ENCODE measurements around the gene FGD3. TPM values are rescaled to one million over a fixed set of nuclear protein-coding genes. Genes with fewer than 3 reads are reported as not detected.

FGD3 gene
- total and polyA plus RNA-seq, 3 donors from 2014 or later = 12.8 to 14.3 (median 14.0) TPM

GRCh38 chr9:92942688-92943616 is 4.4 kb upstream of the FGD3 start:
- no peaks in the 10 kb centered on the region for H3K9me3 ChIP-seq
- intact Hi-C loops (cut with DNase I; ENCODE audit: low total_unique reads) = no loop called here
- no peak overlapping the region for H3K27ac ChIP-seq
- no peaks in the 10 kb centered on the region for H3K27me3 ChIP-seq
- H3K4me1 ChIP-seq = peaks cover 3% of the 10 kb centered on the region
- 86 to 90% methylated on average over 10 of the region's 10 CpGs for WGBS, 2 donors
- DNase-seq = no peak
- TF ChIP-seq, protein P1, sequence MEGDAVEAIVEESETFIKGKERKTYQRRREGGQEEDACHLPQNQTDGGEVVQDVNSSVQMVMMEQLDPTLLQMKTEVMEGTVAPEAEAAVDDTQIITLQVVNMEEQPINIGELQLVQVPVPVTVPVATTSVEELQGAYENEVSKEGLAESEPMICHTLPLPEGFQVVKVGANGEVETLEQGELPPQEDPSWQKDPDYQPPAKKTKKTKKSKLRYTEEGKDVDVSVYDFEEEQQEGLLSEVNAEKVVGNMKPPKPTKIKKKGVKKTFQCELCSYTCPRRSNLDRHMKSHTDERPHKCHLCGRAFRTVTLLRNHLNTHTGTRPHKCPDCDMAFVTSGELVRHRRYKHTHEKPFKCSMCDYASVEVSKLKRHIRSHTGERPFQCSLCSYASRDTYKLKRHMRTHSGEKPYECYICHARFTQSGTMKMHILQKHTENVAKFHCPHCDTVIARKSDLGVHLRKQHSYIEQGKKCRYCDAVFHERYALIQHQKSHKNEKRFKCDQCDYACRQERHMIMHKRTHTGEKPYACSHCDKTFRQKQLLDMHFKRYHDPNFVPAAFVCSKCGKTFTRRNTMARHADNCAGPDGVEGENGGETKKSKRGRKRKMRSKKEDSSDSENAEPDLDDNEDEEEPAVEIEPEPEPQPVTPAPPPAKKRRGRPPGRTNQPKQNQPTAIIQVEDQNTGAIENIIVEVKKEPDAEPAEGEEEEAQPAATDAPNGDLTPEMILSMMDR (IDR thresholded peaks at IDR 0.05) = no peak
- TF ChIP-seq POLR2A (IDR thresholded peaks at IDR 0.05) = no peak
- no peaks in the 10 kb centered on the region for H3K36me3 ChIP-seq (ENCODE audit: low read depth, missing control alignments)
- H3K4me3 ChIP-seq = no peak overlapping the region

DNA sequence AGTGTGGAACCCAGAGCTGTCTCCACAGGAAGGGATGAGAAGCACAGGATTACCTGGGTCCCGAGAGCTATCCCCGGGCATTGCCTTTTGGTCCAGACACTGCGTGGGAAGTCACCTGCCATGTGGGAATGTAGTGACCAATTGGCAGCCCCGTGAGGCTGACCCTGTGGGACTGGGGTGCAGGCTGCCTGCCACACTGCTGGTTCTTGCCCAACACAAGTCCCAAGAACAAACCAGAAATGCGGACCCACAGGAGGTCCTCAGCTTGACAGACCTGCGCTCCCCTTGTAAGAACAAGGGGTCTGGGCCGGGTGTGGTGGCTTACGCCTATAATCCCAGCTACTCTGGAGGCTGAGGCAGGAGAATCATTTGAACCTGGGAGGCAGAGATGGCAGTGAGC is 2.4 kb upstream of the FGD3 start:
- WGBS, 2 donors = 94 to 96% methylated on average over 8 of the region's 8 CpGs
- intact Hi-C loops (cut with DNase I; ENCODE audit: low total_unique reads) = no loop called here
- peak; percentile 6 for DNase-seq
- Histone ChIP-seq H3K36me3 (ENCODE audit: low read depth, missing control alignments) (no peaks in the 10 kb centered on the region), H3K27ac (no peak overlapping the region), H3K27me3 (no peaks in the 10 kb centered on the region), H3K9me3 (no peaks in the 10 kb centered on the region), H3K4me3 (no peak overlapping the region), H3K4me1 (peaks cover 3% of the 10 kb centered on the region)
- TF ChIP-seq POLR2A (IDR thresholded peaks at IDR 0.05) = no peak
- TF ChIP-seq, protein P1 (IDR thresholded peaks at IDR 0.05) = no peak

DNA sequence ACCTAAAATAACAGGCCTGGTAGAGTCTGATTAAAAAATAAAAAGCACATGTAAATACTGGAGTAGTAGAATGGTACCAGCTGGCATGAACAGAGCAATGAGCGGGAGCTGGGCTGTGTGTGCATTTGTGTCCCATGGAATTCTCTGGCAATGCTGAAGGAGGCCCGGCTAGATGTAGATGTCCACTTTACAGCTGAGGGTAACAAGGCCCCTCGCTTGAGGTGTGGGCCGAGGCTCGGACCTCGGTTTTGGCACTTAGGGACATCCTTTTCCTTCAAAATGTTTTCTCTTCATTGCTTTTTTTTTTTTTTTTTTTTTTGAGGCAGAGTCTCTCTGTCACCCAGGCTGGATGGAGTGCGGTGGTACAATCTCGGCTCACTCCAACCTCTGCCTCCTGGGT is 1.5 kb upstream of the FGD3 start:
- Histone ChIP-seq H3K9me3 (no peaks in the 10 kb centered on the region), H3K27ac (no peak overlapping the region), H3K27me3 (no peaks in the 10 kb centered on the region), H3K36me3 (ENCODE audit: low read depth, missing control alignments) (no peaks in the 10 kb centered on the region), H3K4me3 (no peak overlapping the region), H3K4me1 (peaks cover 3% of the 10 kb centered on the region)
- whole genome bisulfite sequencing, 2 donors = 94 to 96% methylated on average over 8 of the region's 8 CpGs
- intact Hi-C loops (cut with DNase I; ENCODE audit: low total_unique reads) = no loop called here
- TF ChIP-seq, protein P1 (IDR thresholded peaks at IDR 0.05) = no peak
- no peak for TF ChIP-seq POLR2A (IDR thresholded peaks at IDR 0.05)
- DNase-seq = no peak

- H3K9me3 ChIP-seq = no peaks in the 10 kb centered on the region
- H3K36me3 ChIP-seq (ENCODE audit: low read depth, missing control alignments) = no peaks in the 10 kb centered on the region
- H3K27ac ChIP-seq = no peak overlapping the region
- no peak overlapping the region for H3K4me3 ChIP-seq
- H3K4me1 ChIP-seq = peaks cover 3% of the 10 kb centered on the region
- H3K27me3 ChIP-seq = no peaks in the 10 kb centered on the region
- intact Hi-C loops (cut with DNase I; ENCODE audit: low total_unique reads) = no loop called here
- TF ChIP-seq, protein P1 (IDR thresholded peaks at IDR 0.05) = no peak
- TF ChIP-seq POLR2A (IDR thresholded peaks at IDR 0.05) = no peak
- WGBS, 2 donors = 74 to 75% methylated on average over 12 of the region's 12 CpGs
- DNase-seq = peak; percentile 12
These were observed 763 bp downstream of the FGD3 start for GRCh38 chr9:92948038-92948534.

All from testis (tissue), 3 donors.